GM04503 (cell line): Measurements from ENCODE around the gene AP3S1.
"Not testable (repeated sequence)": the region's sequence is repeated elsewhere in the genome, so short reads cannot be mapped to it uniquely, and the experiment has no call there.

ENCODE experiments used
- DNase-seq: peaks from one replicate; pipeline ENCODE4 v3.0.0-alpha.2; 2012; ENCODE audit warnings: low read depth

Gene AP3S1

DNA sequence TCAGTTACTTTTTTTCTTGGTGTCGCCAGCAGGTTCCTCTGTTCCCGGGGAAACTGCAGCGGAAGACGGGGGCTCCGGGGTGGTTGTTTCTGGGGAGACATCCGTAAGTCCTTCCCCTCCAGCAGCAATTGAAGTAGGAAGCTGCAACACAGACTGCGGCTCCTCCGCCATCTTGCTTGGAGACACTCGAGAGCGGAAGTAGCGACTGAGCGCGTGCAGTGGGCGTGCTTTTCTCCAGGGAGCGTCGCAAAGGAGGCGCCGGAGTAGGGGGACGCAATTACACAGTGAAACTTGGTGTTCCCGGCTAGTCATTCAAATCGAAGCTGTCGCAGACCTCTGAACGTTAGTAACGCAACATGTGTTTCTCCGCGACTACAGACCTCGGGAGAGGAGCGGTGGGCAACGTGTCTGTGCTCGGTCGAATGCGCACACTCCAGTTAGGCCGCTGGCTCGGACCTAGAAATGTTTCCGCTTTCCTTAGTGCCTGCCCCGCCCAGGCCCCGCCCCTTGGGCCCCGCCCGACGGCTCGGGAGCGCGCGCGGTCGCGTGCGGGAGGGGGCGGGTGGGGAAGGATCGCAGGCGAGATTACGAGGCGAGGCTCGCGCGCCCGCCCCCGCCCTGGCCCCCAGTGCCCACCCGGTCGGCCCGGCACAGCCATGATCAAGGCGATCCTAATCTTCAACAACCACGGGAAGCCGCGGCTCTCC is at the start of gene AP3S1, which contains the start of gene ATG12:
Gene AP3S1, plus strand, starts transcription at position 554 of the 707 bp plus-strand sequence. Its CDS starts 103 bp downstream, at position 657.
Gene ATG12, minus strand, starts transcription at position 184 of the 707 bp plus-strand sequence. Its CDS starts 13 bp downstream, at position 171.
- peak; percentile 88 for DNase-seq

DNA sequence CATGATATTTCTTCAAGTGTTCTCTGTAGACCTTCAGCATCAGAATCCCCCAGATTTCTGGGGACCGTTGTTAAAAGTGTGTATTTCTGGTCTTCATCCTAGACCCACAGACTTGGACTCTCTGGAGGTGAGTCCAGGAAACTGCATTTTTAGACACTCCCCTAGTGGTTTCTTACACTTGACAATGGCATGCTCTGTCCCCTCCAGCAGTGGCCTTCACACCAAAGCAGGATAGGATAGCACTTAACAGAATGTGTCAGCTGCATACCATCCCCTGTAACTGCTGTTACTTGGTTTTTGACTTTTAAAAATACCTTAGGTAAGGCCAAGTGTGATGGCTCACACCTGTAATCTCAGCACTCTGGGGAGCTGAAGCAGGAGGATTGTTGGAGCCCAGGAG is 46.0 kb upstream of the AP3S1 start:
- no peak for DNase-seq

DNA sequence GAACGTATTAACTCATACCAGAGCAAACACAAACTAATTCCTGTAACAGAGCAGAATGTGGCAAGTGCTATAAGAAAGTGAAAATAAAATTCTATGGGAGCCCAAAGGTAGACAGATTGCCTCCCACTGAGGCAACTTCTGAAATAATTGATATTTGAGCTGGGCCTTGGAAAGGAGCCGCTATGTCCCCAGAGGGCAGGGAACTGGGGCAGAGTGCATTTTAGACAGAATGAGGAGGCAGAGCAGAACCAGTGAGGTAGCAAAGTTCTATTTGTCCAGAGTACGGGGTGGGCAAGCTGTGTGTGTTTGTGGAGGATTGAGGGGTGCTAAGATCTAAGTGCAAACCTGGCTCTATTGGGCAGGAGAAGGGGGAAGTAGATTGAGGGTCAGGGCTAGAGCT is 45.1 kb upstream of the AP3S1 start:
- no peak for DNase-seq

- no peak for DNase-seq
These were observed 43.5 kb upstream of the AP3S1 start for GRCh38 chr5:115798252-115798651.

DNA sequence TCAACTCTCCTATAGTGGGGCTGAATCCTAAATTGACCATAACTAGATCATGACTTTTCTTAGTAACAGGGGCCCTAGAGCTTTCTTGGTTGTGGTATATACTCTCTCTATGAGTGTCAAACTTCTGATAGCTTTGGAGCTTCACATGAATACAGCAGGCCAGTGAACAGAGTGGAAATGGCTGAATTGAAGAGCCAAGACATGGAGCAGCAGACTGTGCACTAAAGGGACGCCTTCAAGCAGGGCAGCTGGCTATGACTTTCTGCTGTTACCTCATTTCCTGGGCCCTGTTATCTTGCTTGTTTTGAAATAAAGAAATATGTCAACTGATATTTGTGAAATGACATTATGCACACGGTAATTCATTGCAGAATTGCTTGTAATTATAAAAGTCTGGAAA is 41.6 kb upstream of the AP3S1 start:
- DNase-seq, result no peak

DNA sequence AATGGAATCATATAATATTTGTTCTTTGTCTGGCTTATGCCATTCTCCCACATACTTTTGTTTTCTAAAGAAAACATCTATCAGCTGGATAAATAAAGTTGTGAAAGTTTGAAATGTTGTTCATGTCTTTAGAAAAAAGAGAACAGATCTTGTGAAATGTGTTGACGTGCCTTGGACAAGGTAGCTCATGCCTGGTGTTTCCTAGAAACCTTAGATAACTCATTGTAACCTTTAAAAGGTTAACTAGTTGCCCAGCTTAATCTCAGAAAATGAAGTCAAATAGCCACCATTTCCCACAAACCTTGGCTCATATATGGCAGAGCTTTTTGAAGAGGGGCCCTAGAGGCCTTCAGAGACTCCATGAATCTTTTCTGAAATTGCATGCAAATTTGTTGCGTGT is 40.6 kb upstream of the AP3S1 start:
- no peak for DNase-seq

DNA sequence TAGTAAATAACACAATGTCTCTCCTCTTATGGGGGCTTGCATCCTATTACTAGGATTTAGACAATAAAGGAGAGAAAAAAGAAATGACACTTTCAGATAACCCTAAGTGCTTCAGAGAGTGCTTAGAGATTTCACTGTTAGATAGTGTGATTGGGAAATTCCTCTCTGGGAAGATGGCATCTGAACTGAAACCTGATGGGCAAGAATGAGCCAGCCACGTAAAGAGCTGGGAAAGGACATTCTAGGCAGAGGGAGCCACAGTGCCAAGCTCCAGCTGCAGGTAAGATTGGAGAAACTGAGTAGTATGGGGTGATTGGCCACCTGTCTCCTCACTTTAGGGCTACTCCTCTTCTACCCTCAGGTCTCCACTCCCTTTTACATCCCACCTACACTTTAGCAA is 39.8 kb upstream of the AP3S1 start:
- DNase-seq, result no peak

DNA sequence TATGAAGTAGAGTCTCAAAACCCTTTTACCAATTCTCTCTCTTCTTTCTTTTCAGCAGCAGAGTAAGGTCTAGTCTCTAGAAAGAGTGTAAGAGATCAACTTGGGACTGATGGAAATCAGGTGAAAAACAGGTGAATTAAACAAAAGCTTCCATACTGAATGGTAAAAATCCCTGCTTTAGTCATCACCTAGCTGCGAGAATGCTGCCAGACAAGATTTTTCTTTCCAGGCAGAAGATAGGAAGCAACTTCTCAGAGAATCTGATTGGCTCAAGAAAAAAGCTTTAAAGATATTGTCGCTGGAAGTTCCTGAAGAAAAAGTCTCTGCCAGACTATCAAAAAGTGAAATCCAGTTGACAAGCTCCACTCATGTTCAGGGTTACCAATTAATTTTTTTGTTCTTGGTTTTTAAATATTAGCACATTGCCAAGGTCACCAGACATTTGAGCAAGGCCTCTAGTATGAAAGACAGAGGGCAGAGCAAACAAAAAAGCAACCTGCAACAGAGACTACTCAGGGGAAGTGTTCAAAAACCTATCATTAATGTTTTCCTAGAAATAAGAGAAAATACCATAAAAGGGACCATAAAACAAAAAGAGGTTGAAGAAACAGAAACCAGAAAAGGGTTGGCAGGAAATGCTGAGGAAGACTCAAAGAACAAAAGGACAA is 34.6 kb upstream of the AP3S1 start:
- DNase-seq, result no peak

- DNase-seq, result no peak
These were observed 34.1 kb upstream of the AP3S1 start for GRCh38 chr5:115807654-115808052.

- not testable (repeated sequence) for DNase-seq
These were observed 33.7 kb upstream of the AP3S1 start for GRCh38 chr5:115808066-115808465.

DNA sequence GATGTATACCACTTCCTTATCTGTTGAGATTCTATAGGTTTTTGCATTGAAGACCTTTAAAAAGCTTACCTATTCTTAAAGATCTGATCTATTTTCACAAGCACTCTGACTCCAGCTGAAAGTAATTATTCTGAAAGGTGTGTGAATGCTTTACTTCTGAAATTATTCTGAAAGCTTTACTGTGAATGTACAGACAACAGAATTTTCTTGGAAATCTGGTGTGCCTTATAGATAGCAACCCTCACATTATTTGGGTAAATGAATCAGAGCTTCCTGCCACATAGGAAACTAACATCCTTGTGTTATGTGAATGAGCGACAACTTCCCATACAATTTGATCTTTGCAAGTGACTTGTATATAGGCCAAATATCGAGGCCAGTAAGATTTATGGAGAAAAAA is 31.8 kb upstream of the AP3S1 start:
- DNase-seq, result no peak

- DNase-seq, result no peak
These were observed 31.0 kb upstream of the AP3S1 start for GRCh38 chr5:115810761-115811160.

DNA sequence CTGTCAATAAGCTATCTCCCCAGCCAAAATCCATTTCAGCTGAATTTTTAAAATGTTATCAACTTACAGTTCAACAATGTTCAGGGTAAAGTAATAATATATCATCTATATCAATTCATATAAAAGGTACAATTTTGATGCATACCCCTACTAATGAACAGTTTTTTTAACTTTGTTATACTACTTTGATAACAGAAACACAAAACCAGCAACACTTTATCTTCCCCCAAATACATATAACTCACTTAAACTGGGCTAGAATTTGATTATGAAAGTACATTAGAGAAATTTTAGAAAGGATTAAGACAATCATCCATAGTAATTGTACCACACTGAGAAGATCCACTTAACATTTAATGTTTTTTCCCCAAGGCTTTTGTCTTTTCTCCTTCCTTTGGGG is 30.3 kb upstream of the AP3S1 start:
- no peak for DNase-seq

DNA sequence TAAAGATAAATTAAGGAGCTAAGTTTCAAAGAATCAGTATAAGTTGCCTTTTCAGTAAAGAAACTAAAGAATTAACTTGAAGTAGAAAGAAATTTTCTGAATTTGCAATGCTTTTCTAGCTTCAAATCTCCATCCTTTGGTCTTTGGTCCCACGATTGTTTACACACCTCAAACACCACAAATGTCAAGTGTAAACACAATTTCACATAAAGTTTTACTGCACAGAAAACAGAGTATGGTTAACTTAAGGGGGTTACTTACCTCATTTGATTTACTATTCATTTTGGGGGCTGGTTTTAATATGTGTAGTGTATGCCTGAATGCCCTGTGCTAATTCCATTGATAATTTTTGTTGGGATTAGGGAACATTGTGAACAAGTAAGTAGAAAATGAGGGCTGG is 29.4 kb upstream of the AP3S1 start:
- DNase-seq, result no peak

- no peak for DNase-seq
These were observed 28.0 kb upstream of the AP3S1 start for GRCh38 chr5:115813719-115814118.

- no peak for DNase-seq
These were observed 26.6 kb upstream of the AP3S1 start for GRCh38 chr5:115815006-115815692.

DNA sequence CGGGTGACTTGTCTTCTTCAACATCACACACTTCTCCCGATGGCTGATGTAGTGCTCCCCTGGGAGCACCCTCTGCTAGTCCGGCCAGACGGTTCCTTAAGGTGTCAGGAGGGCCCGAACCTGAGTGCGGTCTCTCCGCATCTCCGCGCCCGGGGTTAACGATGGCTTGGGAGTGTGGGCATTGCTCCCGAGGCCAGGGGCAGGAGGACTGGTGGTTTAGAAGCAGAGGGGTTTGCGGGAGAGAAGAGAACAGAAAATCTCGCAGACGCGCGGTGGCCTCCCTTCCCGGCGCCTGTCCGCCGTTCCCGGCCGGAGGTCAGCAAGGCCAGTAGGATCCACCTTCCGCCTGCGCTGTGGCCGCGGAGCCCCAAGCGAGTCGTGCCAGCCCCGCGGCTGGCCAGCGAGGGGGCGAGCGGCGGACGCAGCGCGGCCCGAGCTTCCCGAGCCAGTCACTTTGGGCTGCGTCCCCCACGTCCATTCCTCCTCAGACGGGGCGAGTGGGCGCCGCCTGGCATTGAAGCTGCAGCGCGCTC is 26.0 kb upstream of the AP3S1 start:
- no peak for DNase-seq

GRCh38 chr5:115816226-115817081 is 25.3 kb upstream of the AP3S1 start, which contains the start of gene CDO1:
TSS of gene CDO1 (minus strand) at chr5:115816659. CDS start at chr5:115816397, 262 bp downstream.
- no peak for DNase-seq

DNA sequence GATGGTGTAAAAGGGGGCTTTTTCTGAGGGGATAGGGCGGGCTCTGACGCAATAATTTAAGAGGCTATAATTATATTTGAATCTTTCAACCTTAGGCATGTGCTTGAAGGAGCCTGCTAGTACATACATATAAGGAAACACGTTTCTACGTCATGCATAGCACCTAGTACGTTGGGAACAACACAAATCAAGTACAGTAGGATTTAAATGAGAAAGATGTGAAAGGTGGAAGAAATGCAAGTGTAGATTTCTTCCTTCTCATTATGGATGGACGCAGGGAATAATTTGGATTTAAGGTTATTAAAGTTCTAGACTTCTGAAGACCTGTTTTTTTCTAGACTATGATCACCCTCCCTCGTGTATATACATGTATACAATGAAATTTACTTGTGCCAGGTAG is 24.3 kb upstream of the AP3S1 start:
- DNase-seq, result no peak

GRCh38 chr5:115818821-115819220 is 22.9 kb upstream of the AP3S1 start:
- DNase-seq, result no peak

- DNase-seq, result no peak
These were observed 20.9 kb upstream of the AP3S1 start for GRCh38 chr5:115820846-115821245.

GRCh38 chr5:115824983-115825382 is 16.8 kb upstream of the AP3S1 start:
- not testable (repeated sequence) for DNase-seq
